Stimulated activated CD8-positive, alpha-beta memory T cell treated with anti-CD3 and anti-CD28 coated beads, Interleukin-15, amount 100 ng/mL, for 48 hours (primary cell): Measurements from ENCODE around the gene DLL1.
"Not testable (repeated sequence)": the region's sequence is repeated elsewhere in the genome, so short reads cannot be mapped to it uniquely, and the experiment has no call there.

Experiments used
- DNase-seq, 2 donors: peaks; one replicate each; pipeline ENCODE4 v3.0.0-alpha.2; 2020; ENCODE audit warnings: low read depth in 2 of 2

The DLL1 gene

DNA sequence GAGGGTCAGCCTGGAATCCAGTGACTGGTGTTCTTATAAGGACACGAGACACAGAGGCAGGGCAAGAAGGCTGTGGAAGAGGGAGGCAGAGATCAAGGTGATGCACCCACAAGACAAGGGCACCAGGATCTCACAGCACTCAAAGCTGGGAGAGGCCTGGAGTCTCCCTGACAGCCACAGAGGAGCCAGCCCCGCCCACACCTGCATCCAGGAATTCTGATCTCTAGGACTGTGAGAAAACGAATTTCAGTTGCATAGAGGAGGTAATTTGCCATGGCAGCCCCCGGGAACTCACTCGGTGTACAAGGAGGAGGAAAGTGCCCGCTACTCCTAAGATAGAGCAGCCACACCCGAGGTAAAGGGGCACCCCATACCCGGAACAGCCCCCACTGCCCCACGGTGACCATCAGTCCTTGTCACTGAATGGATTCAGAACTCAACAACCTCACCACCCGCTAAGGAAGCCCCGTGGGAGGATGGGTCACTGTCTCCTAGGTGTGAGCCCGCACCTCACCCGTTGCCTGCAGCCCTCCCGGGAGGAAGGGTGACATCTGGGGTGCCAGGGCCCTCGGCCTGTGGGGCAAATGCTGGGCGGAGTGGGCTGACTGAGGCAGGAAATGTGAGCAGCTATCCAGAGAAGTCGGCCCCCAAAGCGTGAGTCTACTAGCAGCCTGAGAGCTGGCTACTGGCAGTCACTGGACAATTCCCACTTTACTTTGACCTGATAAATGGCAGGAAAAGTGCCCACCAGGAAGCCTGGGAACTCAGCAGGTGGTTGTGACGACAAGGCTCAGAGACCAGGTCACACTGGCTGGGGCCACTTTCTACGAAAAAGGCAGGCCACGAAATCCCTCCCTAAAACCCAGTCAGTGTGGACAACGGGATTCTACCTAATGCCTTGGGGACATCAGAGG, 22.4 kb downstream of the DLL1 start:
- no peak for DNase-seq

DNA sequence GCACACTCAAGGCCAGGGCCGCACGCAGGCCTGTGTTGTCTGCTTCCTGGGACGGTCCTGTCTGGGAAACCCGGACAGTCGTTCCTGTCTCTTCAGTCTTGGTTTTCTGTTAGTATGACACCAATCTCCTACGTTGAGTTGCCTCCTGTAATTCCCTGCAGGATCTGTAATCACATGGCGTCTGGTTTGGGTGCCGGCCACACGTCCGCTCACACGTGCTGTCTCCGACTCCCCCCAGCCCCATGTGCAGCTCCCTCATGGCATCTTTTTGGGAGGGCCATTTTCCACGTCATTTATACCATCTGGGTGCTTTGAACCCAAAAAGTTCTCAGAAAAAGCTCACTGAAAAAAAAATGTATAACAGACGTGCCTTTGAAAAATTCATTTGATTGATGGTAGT, 23.2 kb downstream of the DLL1 start:
- no peak for DNase-seq

GRCh38 chr6:170266061-170266825, 24.6 kb downstream of the DLL1 start:
- DNase-seq = no peak

- DNase-seq = no peak
Measured at GRCh38 chr6:170265655-170266054, 25.2 kb downstream of the DLL1 start.

GRCh38 chr6:170264644-170265043, 26.2 kb downstream of the DLL1 start:
- DNase-seq = not testable (repeated sequence)

GRCh38 chr6:170264086-170264485, 26.8 kb downstream of the DLL1 start:
- DNase-seq = no peak

DNA sequence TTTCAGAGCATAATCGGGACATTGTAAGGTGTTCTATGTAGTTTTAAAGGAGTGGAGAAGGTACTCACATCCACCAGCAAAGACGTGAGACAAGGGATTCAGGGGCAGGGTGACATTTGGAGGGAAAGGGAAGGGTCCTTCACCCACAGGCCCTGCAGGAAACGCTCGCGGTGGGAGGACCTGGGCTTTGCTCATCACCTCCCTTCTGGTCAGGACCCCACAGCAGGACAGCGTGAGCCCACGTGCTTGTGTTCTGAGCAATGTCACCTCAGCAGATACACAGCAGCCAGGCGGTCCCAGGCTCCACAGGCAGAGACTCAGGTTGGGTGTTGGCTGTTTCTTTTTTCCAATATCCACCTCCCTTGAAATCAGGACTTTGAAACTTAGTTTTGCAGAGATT, 27.5 kb downstream of the DLL1 start:
- no peak for DNase-seq

DNA sequence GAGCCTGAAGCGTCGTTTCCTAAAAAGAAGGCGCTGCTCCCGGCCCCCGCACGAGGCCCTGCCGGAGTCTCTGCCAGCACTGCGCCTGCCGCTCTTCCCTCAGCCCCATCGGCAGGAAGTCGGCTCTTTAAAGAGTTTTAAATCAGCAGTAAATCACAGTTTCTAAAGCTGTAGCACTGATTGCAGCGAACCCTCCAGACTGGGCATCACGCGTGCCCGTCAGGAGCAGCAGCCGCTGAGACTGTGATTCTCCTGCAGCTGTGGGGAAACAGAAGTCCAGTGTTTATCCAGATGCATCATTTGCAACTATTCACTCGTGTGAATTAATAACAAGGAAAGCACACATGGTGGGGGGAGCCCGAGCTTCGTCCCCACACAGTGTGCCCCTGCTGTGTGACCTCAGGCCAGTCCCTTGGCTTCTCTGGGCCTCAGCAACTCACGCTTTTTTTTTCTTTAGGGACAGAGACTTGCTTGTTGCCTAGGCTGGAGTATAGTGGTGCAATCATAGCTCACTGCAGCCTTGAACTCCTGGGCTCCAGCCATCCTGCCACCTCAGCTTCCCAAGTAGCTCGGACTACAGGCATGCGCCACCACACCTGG, 28.3 kb downstream of the DLL1 start:
- DNase-seq = no peak

- DNase-seq = no peak
Measured at GRCh38 chr6:170261643-170262488, 29.0 kb downstream of the DLL1 start.

GRCh38 chr6:170260686-170261085, 30.2 kb downstream of the DLL1 start:
- DNase-seq = no peak

- no peak for DNase-seq
Measured at GRCh38 chr6:170259278-170259677, 31.6 kb downstream of the DLL1 start.

DNA sequence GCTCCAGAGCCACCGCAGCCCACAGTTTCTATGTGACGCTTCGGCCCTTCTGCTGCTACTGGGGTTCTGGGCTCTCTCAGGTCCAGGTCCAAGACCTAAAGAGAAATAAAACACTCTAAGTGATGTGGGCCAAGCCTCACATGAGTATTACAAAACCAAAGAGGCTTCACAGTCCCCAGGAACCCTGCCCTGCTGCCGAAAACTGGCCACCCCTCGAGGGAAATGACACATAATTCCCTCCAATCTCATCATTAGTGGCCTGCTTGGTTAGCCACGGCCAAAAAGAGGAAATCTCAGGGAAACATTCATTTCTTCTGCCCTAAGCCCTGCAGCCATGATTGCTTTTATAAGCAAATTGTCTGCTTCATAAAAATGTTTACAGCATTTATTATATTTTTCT, 32.5 kb downstream of the DLL1 start:
- no peak for DNase-seq

GRCh38 chr6:170257376-170257775, 33.5 kb downstream of the DLL1 start:
- no peak for DNase-seq

- DNase-seq = no peak
Measured at GRCh38 chr6:170256641-170257040, 34.2 kb downstream of the DLL1 start.

- no peak for DNase-seq
Measured at GRCh38 chr6:170255426-170256125, 35.3 kb downstream of the DLL1 start.

GRCh38 chr6:170254315-170255213, 36.3 kb downstream of the DLL1 start:
- DNase-seq = no peak

DNA sequence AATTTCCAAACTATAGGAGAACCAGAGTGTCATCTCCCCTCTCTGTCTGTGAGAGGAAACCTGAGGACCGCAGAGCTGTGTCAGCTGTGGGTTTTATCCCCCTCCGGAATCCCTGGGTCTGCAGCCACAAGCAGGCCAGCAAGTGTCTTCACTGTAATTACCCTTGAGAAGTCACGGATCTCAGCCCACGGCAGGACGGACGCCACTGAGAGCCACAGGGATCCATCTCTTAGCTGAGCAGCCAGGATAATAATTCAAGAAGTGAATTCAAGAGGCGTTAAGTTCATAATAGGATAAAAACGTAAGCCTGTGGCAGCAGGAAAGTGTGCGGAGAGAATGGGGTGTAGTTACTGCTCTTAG, 37.0 kb downstream of the DLL1 start:
- no peak for DNase-seq

- DNase-seq = no peak
Measured at GRCh38 chr6:170253226-170253909, 37.5 kb downstream of the DLL1 start.

- no peak for DNase-seq
Measured at GRCh38 chr6:170251776-170252571, 38.9 kb downstream of the DLL1 start.
